IMR-90 (cell line): ENCODE measurements around the gene ZBTB25. TPM values are rescaled to one million over a fixed set of nuclear protein-coding genes. Genes with fewer than 3 reads are reported as not detected.
A peak's percentile ranks its signal among the peaks of the same experiment; 100 is the strongest.

Experiments used
- ATAC-seq: fragments of 200-7000 bp; cut with Tn5 transposase; 2 replicates; pipeline ENCODE4 v1.9.1; 2020; ENCODE audit warnings: low read depth, mild to moderate bottlenecking, moderate library complexity
- BruUV-seq: library from RNA; stranded (reverse); fragments of 400-500 nt; replicated peaks from 2 replicates; lab custom pipeline; 2021; lab: Mats Ljungman, UMichigan
- CTCF ChIA-PET: fragments of 300-600 bp; formaldehyde crosslinking; extraction: SDS; loops from one replicate; lab custom pipeline; 2021; ENCODE audit warnings: antibody characterized with exemption; lab: Yijun Ruan, JAX
- POLR2A ChIA-PET: fragments of 300-600 bp; sonication (Branson Sonifier 250); formaldehyde crosslinking; loops from one replicate; lab custom pipeline; 2022; ENCODE audit warnings: antibody characterized with exemption; ENCODE audit not compliant: unreplicated experiment; lab: Charles Lee
- DNase-seq: peaks from one replicate; pipeline ENCODE4 v3.0.0; 2013
- H2AFZ ChIP-seq: replicated peaks from 2 replicates; pipeline ENCODE3; 2013; ENCODE audit warnings: low read length, mild to moderate bottlenecking; ENCODE audit not compliant: poor library complexity
- H2AK5ac ChIP-seq: 2 replicates; pipeline ENCODE4 v1.6.1; 2013; ENCODE audit warnings: low read depth, low read length, inconsistent platforms
- H2AK9ac ChIP-seq: replicated peaks from 2 replicates; pipeline ENCODE3; 2013; ENCODE audit warnings: mild to moderate bottlenecking, low read depth, low read length, moderate library complexity; ENCODE audit not compliant: poor library complexity
- H2BK120ac ChIP-seq: 2 replicates; pipeline ENCODE4 v1.6.1; 2013; ENCODE audit warnings: low read depth, low read length, inconsistent platforms
- H2BK15ac ChIP-seq: 3 replicates; pipeline ENCODE4 v1.6.1; 2013; ENCODE audit warnings: low read depth, low read length, inconsistent platforms
- H2BK20ac ChIP-seq: 2 replicates; pipeline ENCODE4 v1.6.1; 2013; ENCODE audit warnings: low read depth, mild to moderate bottlenecking, inconsistent platforms, low read length, moderate library complexity
- H2BK5ac ChIP-seq: 2 replicates; pipeline ENCODE4 v1.6.1; 2013; ENCODE audit warnings: mild to moderate bottlenecking, low read depth, low read length, inconsistent platforms; ENCODE audit not compliant: poor library complexity, severe bottlenecking
- H3K14ac ChIP-seq: replicated peaks from 2 replicates; pipeline ENCODE4 v1.6.1; 2013; ENCODE audit warnings: low read depth, low read length, inconsistent platforms
- H3K18ac ChIP-seq: 2 replicates; pipeline ENCODE4 v1.6.1; 2013; ENCODE audit warnings: low read depth, low read length, control low read depth
- H3K23ac ChIP-seq: 2 replicates; pipeline ENCODE4 v1.6.1; 2013; ENCODE audit warnings: low read depth, low read length, inconsistent platforms
- H3K27ac ChIP-seq: 2 replicates; pipeline ENCODE4 v1.5.1; 2013; ENCODE audit warnings: mild to moderate bottlenecking, control low read depth, low read length; ENCODE audit not compliant: insufficient read depth
- H3K27me3 ChIP-seq: 2 replicates; pipeline ENCODE4 v1.6.1; 2013; ENCODE audit warnings: low read length; ENCODE audit not compliant: control insufficient read depth, insufficient read depth
- H3K36me3 ChIP-seq: 2 replicates; pipeline ENCODE4 v1.6.1; 2013; ENCODE audit warnings: low read length, mixed read lengths; ENCODE audit not compliant: control insufficient read depth, insufficient read depth
- H3K4ac ChIP-seq: 2 replicates; pipeline ENCODE4 v1.6.1; 2013; ENCODE audit warnings: low read depth, low read length, inconsistent platforms
- H3K4me1 ChIP-seq: 2 replicates; pipeline ENCODE4 v1.6.1; 2013; ENCODE audit warnings: low read length, mixed read lengths; ENCODE audit not compliant: control insufficient read depth, insufficient read depth
- H3K4me2 ChIP-seq: 2 replicates; pipeline ENCODE4 v1.6.1; 2013; ENCODE audit warnings: low read depth, mild to moderate bottlenecking, control low read depth, low read length, moderate library complexity
- H3K4me3 ChIP-seq: 2 replicates; pipeline ENCODE4 v1.5.1; 2013; ENCODE audit warnings: low read depth, mild to moderate bottlenecking, control low read depth, low read length, moderate library complexity; ENCODE audit not compliant: insufficient read depth
- H3K56ac ChIP-seq: 2 replicates; pipeline ENCODE4 v1.6.1; 2013; ENCODE audit warnings: low read length, inconsistent platforms; ENCODE audit not compliant: insufficient read depth; ENCODE audit errors: extremely low read depth
- H3K79me1 ChIP-seq, 2 experiments: 2 replicates each; pipeline ENCODE4 v1.6.1; 2013; ENCODE audit warnings: low read length in 2 of 2, inconsistent platforms in 1 of 2, low read depth in 1 of 2
- H3K9ac ChIP-seq: 2 replicates; pipeline ENCODE4 v1.6.1; 2013; ENCODE audit warnings: low read depth, low read length, control low read depth
- H3K9me1 ChIP-seq: 2 replicates; pipeline ENCODE4 v1.6.1; 2013; ENCODE audit warnings: low read length, inconsistent platforms; ENCODE audit not compliant: insufficient read depth
- H3K9me3 ChIP-seq: 2 replicates; pipeline ENCODE4 v1.6.1; 2013; ENCODE audit warnings: low read length; ENCODE audit not compliant: control insufficient read depth, insufficient read depth
- H4K20me1 ChIP-seq: 2 replicates; pipeline ENCODE4 v1.6.1; 2013; ENCODE audit warnings: low read length, inconsistent platforms; ENCODE audit not compliant: insufficient read depth
- H4K5ac ChIP-seq: 2 replicates; pipeline ENCODE4 v1.6.1; 2013; ENCODE audit warnings: mild to moderate bottlenecking, low read depth, low read length, control low read depth
- H4K8ac ChIP-seq, 2 experiments: 2 replicates each; pipeline ENCODE4 v1.6.1; 2013; ENCODE audit warnings: low read depth in 2 of 2, low read length in 2 of 2, control low read depth in 1 of 2, inconsistent platforms in 1 of 2
- H4K91ac ChIP-seq: 2 replicates; pipeline ENCODE4 v1.6.1; 2013; ENCODE audit warnings: low read depth, low read length, inconsistent platforms; ENCODE audit not compliant: insufficient read depth
- BHLHE40 ChIP-seq: fragments of 150-350 bp; IDR thresholded peaks from 2 replicates; pipeline ENCODE4 v1.6.1; 2016; ENCODE audit warnings: mild to moderate bottlenecking, low read depth, low read length
- CEBPB ChIP-seq: IDR thresholded peaks from 2 replicates; pipeline ENCODE4 v1.6.1; 2012; ENCODE audit warnings: low read depth, low read length, improper control_type of control experiment
- CHD1 ChIP-seq: IDR thresholded peaks from 2 replicates; pipeline ENCODE4 v1.6.1; 2012; ENCODE audit warnings: low read depth, low read length, improper control_type of control experiment
- FOS ChIP-seq: fragments of 150-350 bp; IDR thresholded peaks from 2 replicates; pipeline ENCODE4 v1.6.1; 2016; ENCODE audit warnings: low read depth, low read length
- MAFK ChIP-seq: IDR thresholded peaks from 2 replicates; pipeline ENCODE4 v1.6.1; 2012; ENCODE audit warnings: low read depth, low read length, improper control_type of control experiment
- MAZ ChIP-seq: IDR thresholded peaks from 2 replicates; pipeline ENCODE4 v1.6.1; 2012; ENCODE audit warnings: low read depth, mild to moderate bottlenecking, low read length, improper control_type of control experiment, moderate library complexity, borderline replicate concordance
- MXI1 ChIP-seq: IDR thresholded peaks from 2 replicates; pipeline ENCODE4 v1.6.1; 2012; ENCODE audit warnings: low read depth, mild to moderate bottlenecking, low read length, moderate library complexity, borderline replicate concordance
- NFE2L2 ChIP-seq: fragments of 150-350 bp; IDR thresholded peaks from 2 replicates; pipeline ENCODE4 v1.6.1; 2016; ENCODE audit warnings: low read depth, mild to moderate bottlenecking, low read length
- POLR2A ChIP-seq: IDR thresholded peaks from 2 replicates; pipeline ENCODE4 v1.6.1; 2012; ENCODE audit warnings: mild to moderate bottlenecking, low read depth, low read length
- RAD21 ChIP-seq: IDR thresholded peaks from 2 replicates; pipeline ENCODE4 v1.6.1; 2012; ENCODE audit warnings: low read length, improper control_type of control experiment
- RFX5 ChIP-seq: IDR thresholded peaks from 2 replicates; pipeline ENCODE4 v1.8.0; 2012; ENCODE audit warnings: low read depth, mild to moderate bottlenecking, low read length, moderate library complexity
- WGBS, 2 experiments: methylation state at CpG; one replicate each; pipeline versions ENCODE4 v1.1.5 to v1.1.7; 2013; ENCODE audit warnings: missing lambda C conversion rate in 2 of 2; ENCODE audit not compliant: insufficient read length in 1 of 2; ENCODE audit errors: extremely low coverage in 2 of 2; 5-methylcytosine and 5-hydroxymethylcytosine counted together
- dilution Hi-C: fragments of 300-500 bp; cut with HindIII; formaldehyde crosslinking; loops from one replicate; pipeline ENCODE4 v1.14.3; 2018; ENCODE audit warnings: low sequenced_read_pairs; ENCODE audit not compliant: unreplicated experiment
- in situ Hi-C: fragments of 300-500 bp; cut with MboI; formaldehyde crosslinking; loops from 3 replicates; pipeline ENCODE4 v1.14.3; 2019; ENCODE audit warnings: low sequenced_read_pairs, inconsistent platforms, mixed read lengths
- intact Hi-C: fragments of 100-400 bp; cut with micrococcal nuclease; formaldehyde crosslinking; loops from 2 replicates; pipeline ENCODE4 v1.10.0; 2022
- polyA plus RNA-seq, 3 experiments: library from polyadenylated mRNA; depleted of rRNA; stranded (reverse); fragments of >200 nt; gene quantifications; 2 replicates each; pipeline ENCODE4 v1.2.3, GENCODE V29; 2012; ENCODE audit warnings: low replicate concordance in 1 of 3
- total RNA-seq: library from RNA; depleted of rRNA; stranded (reverse); fragments of >200 nt; gene quantifications from 2 replicates; pipeline ENCODE4 v1.2.3, GENCODE V29; 2012
- TF ChIP-seq, protein P1 (sequence below): fragments of 150-350 bp; IDR thresholded peaks from 2 replicates; pipeline ENCODE4 v1.6.1; 2016; ENCODE audit warnings: low read depth, mild to moderate bottlenecking, low read length, moderate library complexity, borderline replicate concordance
- TF ChIP-seq, protein P2 (sequence below): conservative IDR thresholded peaks from 2 replicates; pipeline ENCODE4 v1.5.1; 2012; ENCODE audit warnings: mild to moderate bottlenecking, low read depth, low read length, improper control_type of control experiment
- TF ChIP-seq, protein P3 (sequence below): fragments of 150-350 bp; IDR thresholded peaks from 2 replicates; pipeline ENCODE4 v1.6.1; 2017; ENCODE audit warnings: mild to moderate bottlenecking, antibody characterized with exemption, low read length, low read depth

The ZBTB25 gene
- total and polyA plus RNA-seq, 2 of the 4 experiments (the other 2 are of a cell fraction) = 4.4 to 6.6 TPM

DNA sequence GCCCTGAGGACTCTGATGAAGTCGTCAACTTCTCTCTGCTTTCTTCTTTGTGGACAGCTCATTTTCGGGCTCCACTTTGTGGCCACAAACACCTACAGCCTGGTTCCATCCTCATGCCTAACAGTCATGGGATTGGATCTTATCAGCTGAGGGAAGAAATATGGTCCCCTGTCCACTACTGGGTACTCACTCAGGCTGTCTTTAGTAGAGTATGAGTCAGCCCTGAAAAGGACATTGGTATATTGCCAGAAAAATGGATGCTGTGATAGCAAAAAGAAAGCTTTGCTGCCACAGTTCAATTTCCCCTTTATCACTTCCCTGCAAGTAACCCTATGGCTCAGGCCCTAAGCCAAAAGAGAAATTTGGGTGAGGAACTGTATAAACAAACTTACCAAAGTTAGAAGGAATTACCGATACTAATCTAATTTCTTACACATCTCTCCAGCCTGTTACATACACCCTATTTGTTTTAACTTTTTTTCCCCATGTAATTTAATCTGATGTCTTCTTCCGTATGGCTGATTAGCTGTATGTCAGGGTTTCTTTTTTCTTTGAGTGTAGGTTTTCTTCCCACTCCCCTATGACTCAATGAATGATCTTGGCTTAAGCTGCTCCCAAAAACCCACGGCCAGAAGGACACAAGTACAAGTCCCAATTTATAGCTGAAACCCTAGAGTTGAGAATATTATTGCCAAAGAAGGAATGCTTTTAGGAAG lies 86.4 kb downstream of the ZBTB25 start:
- no peak overlapping the region for H4K5ac ChIP-seq
- H2AK9ac ChIP-seq = no peak overlapping the region
- intact Hi-C loops (no loop called here), in situ Hi-C loops (no loop called here), dilution Hi-C loops (no loop called here)
- peak; percentile 71 for ATAC-seq
- H3K14ac ChIP-seq = no peak overlapping the region
- H3K9ac ChIP-seq = no peak overlapping the region
- peaks cover 12% of the 10 kb centered on the region for H3K9me1 ChIP-seq
- no peak overlapping the region for H2AFZ ChIP-seq
- H3K4me3 ChIP-seq = no peak overlapping the region
- H2AK5ac ChIP-seq = no peak overlapping the region
- no TSS peak for BruUV-seq
- no peaks in the 10 kb centered on the region for H3K27me3 ChIP-seq
- H3K27ac ChIP-seq = no peak overlapping the region
- peaks cover 23% of the 10 kb centered on the region for H3K36me3 ChIP-seq
- ChIA-PET CTCF (interaction anchor here (1.1 kb wide), 1 partner anchor 18 kb away, joined by 4 read pairs; no protein-coding TSS in a partner anchor), POLR2A (interaction anchor here (0.5 kb wide), 1 partner anchor 107 kb away, joined by 3 read pairs; no protein-coding TSS in a partner anchor)
- H2BK15ac ChIP-seq = no peak overlapping the region
- H4K91ac ChIP-seq = no peak overlapping the region
- H3K4ac ChIP-seq = no peak overlapping the region
- H3K18ac ChIP-seq = no peak overlapping the region
- H3K23ac ChIP-seq = no peak overlapping the region
- no peak overlapping the region for H4K8ac ChIP-seq
- WGBS, 2 experiments = 100% methylated on average over 1 of the region's 5 CpGs; no CpG with 5 or more reads in 1 of the 2 experiments
- H3K79me1 ChIP-seq = peaks cover 0 to 6% of the 10 kb centered on the region in 2 experiments; a peak in 1 of 4 replicates
- H2BK120ac ChIP-seq = no peak overlapping the region
- no peaks in the 10 kb centered on the region for H4K20me1 ChIP-seq
- no peak overlapping the region for H2BK20ac ChIP-seq
- TF ChIP-seq, protein P1, sequence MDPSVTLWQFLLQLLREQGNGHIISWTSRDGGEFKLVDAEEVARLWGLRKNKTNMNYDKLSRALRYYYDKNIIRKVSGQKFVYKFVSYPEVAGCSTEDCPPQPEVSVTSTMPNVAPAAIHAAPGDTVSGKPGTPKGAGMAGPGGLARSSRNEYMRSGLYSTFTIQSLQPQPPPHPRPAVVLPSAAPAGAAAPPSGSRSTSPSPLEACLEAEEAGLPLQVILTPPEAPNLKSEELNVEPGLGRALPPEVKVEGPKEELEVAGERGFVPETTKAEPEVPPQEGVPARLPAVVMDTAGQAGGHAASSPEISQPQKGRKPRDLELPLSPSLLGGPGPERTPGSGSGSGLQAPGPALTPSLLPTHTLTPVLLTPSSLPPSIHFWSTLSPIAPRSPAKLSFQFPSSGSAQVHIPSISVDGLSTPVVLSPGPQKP = no peak
- TF ChIP-seq MAZ (no peak), BHLHE40 (no peak), MXI1 (no peak), CEBPB (no peak), FOS (no peak), RFX5 (no peak), POLR2A (no peak), NFE2L2 (no peak), MAFK (no peak), CHD1 (no peak), RAD21 (no peak)
- TF ChIP-seq, protein P2, sequence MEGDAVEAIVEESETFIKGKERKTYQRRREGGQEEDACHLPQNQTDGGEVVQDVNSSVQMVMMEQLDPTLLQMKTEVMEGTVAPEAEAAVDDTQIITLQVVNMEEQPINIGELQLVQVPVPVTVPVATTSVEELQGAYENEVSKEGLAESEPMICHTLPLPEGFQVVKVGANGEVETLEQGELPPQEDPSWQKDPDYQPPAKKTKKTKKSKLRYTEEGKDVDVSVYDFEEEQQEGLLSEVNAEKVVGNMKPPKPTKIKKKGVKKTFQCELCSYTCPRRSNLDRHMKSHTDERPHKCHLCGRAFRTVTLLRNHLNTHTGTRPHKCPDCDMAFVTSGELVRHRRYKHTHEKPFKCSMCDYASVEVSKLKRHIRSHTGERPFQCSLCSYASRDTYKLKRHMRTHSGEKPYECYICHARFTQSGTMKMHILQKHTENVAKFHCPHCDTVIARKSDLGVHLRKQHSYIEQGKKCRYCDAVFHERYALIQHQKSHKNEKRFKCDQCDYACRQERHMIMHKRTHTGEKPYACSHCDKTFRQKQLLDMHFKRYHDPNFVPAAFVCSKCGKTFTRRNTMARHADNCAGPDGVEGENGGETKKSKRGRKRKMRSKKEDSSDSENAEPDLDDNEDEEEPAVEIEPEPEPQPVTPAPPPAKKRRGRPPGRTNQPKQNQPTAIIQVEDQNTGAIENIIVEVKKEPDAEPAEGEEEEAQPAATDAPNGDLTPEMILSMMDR = no peak
- TF ChIP-seq, protein P3, sequence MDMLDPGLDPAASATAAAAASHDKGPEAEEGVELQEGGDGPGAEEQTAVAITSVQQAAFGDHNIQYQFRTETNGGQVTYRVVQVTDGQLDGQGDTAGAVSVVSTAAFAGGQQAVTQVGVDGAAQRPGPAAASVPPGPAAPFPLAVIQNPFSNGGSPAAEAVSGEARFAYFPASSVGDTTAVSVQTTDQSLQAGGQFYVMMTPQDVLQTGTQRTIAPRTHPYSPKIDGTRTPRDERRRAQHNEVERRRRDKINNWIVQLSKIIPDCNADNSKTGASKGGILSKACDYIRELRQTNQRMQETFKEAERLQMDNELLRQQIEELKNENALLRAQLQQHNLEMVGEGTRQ = no peak
- peaks cover 7% of the 10 kb centered on the region for H3K4me1 ChIP-seq
- no peak overlapping the region for H3K56ac ChIP-seq
- no peaks in the 10 kb centered on the region for H3K9me3 ChIP-seq
- no peak overlapping the region; the same call in 1 of the 2 replicates for H3K4me2 ChIP-seq
- DNase-seq = peak; percentile 57
- no peak overlapping the region for H2BK5ac ChIP-seq
